GM11168 (cell line): Measurements from ENCODE around the gene TAF6.
"Not testable (repeated sequence)": the region's sequence is repeated elsewhere in the genome, so short reads cannot be mapped to it uniquely, and the experiment has no call there.

ENCODE experiments used
- in situ Hi-C: fragments of 300-500 bp; cut with MboI; formaldehyde crosslinking; loops from one replicate; pipeline ENCODE4 v1.12.0; 2022; ENCODE audit warnings: low sequenced_read_pairs; ENCODE audit not compliant: unreplicated experiment

The TAF6 gene

DNA sequence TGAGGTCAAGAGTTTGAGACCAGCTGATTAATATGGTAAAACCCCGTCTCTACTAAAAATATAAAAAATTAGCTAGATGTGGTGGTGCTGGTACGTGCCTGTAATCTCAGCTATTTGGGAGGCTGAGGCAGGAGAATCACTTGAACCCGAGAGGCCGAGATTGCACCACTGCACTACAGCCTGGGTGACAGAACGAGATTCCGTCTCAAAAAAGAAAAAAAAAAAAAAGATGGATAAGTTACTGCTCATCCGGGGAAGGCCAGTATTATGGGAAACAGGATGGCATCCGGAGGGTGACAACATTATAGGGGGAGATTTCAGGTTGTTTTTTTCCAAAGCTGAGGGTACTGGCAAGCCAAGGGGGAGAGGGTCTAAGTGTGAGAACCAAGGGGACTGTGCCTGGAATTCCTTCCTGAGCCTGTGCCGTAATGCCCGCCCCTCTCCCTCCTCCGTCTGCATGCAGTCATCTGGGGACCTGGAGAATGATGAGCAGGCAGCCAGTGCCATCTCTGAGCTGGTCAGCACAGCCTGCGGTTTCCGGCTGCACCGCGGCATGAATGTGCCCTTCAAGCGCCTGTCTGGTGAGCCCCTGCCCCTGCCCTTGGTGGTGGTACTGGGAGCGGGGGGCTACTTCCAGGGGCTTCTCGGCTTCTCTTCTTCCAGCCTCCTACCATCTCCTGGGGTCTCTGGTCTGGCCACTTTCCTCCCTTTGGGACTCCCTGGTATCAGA is 33.9 kb upstream of the TAF6 start:
- in situ Hi-C loops, result no loop called here

- in situ Hi-C loops, result no loop called here
Observed at GRCh38 chr7:100152404-100152803, 33.2 kb upstream of the TAF6 start.

DNA sequence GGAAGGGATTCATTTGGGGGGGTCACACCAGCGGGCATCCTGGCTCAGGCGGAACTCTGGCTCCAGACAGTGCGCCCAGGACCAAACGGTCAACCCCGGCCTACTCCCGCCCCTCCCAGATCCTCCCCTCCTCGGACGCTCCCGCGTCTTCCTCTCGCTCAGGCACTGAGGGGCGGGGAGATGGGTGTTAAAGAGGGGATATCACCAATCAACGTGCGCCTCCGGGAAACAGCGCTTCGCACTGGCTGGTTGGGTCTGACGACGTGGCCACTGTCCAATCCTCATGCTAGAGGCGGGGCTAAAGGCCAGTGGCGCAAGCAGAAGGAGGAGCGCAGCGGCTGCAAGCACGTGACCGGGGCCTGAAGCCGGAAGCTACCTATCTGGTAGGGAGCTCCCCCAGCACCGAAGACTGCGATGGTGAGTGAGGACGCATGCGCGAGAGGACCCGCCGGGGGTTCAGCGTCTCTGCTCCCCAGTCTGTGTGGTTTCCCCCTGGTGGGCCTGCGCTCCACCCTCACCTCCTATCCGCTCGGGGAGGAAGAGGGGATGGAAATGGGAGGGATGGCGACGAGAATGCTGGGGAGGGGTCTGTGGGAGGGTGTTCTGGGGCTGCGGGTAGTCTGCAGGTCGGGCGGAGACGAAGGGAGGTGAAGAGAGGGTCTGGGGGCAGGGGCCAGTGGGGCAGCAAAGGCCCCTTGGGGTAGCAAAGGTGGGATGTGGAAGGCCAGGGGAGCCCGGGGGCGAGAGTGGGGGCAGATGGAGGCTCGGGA is 29.6 kb upstream of the TAF6 start, which contains the start of gene LAMTOR4:
TSS of gene LAMTOR4 (plus strand) at position 360 of the 770 bp plus-strand sequence. CDS start at position 415, 55 bp downstream.
- in situ Hi-C loops, result no loop called here

- in situ Hi-C loops, result no loop called here
Observed at GRCh38 chr7:100148225-100148558, 29.0 kb upstream of the TAF6 start.

DNA sequence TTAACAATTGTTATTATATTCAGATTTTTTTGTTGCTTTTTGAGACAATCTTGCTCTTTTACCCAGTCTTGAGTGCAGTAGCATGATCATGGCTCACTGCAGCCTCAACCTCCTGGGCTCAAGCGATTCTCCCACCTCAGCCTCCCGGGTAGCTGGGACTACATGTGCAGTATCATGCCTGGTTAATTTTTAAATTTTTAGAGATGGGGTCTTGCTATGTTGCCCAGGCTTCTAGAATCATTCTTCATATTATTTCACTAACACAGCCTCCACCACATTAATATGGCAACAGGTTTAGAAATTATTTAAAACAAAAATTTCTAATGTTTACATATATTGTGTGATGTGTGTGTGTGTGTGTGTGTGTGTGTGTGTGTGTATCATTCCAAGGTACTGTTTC is 28.1 kb upstream of the TAF6 start:
- in situ Hi-C loops, result no loop called here

- in situ Hi-C loops, result not testable (repeated sequence)
Observed at GRCh38 chr7:100146350-100146749, 27.2 kb upstream of the TAF6 start.

DNA sequence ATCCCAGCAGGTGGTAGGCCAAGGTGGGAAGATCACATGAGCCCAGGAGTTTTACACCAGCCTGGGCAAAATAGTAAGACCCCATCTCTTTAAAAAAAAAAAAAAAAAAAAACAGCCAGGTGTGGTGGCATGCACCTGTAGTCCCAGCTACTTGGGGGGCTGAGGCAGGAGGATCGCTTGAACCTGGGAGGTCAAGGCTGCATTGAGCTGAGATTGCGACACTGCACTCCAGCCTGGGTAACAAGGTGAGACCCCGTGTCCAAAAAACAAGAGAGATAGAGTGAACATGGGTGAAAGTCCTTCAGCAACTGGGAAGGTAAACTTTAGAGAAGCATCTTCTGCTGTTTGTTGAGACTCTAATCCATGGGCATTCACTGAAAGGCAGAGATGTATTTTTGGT is 23.3 kb upstream of the TAF6 start:
- in situ Hi-C loops, result no loop called here

GRCh38 chr7:100141555-100141949 is 22.4 kb upstream of the TAF6 start:
- in situ Hi-C loops, result no loop called here

GRCh38 chr7:100137851-100138760 is 18.9 kb upstream of the TAF6 start:
- in situ Hi-C loops, result loop anchor here (10.0 kb wide), 1 partner anchor 77 kb away; the partner anchor contains the start of gene PVRIG

DNA sequence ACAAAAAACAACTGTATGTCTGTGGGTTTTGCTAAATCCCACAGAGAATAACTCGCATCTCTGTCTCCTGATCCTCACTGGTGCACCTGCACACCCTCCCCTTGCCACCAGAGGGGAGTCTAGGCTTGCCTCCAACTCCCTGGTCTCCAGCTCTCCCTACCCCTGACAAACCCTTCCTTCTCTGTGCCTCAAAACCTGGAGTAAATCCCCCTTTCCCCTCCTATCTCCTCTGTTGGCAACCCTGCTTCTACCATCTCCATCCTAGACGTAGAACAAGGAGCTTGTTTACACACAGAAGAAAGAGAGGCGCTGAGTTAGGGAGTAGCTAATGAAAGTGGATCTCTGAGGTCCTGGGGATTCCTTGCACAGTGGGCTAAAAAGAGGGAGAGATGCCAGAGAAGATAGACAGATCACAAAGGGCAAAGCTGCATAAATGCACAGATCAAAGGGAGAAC is 13.6 kb upstream of the TAF6 start:
- in situ Hi-C loops, result loop anchor here (10.0 kb wide), 1 partner anchor 82 kb away; the partner anchor contains the start of gene PVRIG

GRCh38 chr7:100132126-100132525 is 13.0 kb upstream of the TAF6 start:
- in situ Hi-C loops, result loop anchor here (10.0 kb wide), 1 partner anchor 83 kb away; the partner anchor contains the start of gene PVRIG

DNA sequence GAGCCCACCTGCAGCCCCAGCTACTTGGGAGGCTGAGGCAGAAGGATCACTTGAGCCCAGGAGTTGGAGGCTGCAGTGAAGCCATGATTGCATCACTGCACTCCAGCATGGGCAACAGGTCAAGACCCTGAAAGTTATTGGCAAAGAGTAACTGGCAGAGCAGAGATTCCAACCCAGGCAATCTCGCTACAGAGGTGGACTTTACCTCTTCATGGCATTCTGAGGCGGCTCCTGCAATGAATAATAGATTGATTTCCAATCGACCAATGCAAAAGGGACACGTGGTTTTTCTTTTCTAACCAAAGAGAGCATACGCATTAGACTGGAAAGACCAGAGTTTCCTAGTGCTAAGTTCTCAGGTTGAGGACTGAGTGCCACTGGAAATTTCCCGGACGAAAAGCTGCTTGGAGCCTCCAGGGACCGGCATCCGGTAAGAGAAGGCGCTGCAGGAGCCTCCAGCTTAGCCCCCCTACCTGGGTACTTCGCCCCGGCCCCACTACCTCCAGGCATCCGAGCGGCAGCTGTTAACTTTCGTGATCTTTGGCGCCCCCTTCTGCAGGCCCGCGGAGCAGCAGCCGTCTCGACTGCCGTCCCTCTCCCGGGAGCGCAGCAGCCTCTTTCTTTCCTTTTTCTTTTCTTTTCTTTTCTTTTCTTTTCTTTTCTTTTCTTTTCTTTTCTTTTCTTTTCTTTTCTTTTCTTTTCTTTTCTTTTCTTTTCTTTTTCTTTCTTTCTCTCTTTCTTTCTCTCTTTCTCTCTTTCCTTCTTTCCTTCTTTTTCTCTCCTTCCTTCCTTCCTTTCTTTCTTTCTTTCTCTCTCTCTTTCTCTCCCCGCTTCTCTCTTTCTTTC is 11.7 kb upstream of the TAF6 start:
- in situ Hi-C loops, result loop anchor here (10.0 kb wide), 1 partner anchor 84 kb away; the partner anchor contains the start of gene PVRIG

- in situ Hi-C loops, result loop anchor here (10.0 kb wide), 1 partner anchor 85 kb away; the partner anchor contains the start of gene PVRIG
Observed at GRCh38 chr7:100130220-100130607, 11.1 kb upstream of the TAF6 start.

GRCh38 chr7:100128637-100128963 is 9.4 kb upstream of the TAF6 start:
- in situ Hi-C loops, result no loop called here

DNA sequence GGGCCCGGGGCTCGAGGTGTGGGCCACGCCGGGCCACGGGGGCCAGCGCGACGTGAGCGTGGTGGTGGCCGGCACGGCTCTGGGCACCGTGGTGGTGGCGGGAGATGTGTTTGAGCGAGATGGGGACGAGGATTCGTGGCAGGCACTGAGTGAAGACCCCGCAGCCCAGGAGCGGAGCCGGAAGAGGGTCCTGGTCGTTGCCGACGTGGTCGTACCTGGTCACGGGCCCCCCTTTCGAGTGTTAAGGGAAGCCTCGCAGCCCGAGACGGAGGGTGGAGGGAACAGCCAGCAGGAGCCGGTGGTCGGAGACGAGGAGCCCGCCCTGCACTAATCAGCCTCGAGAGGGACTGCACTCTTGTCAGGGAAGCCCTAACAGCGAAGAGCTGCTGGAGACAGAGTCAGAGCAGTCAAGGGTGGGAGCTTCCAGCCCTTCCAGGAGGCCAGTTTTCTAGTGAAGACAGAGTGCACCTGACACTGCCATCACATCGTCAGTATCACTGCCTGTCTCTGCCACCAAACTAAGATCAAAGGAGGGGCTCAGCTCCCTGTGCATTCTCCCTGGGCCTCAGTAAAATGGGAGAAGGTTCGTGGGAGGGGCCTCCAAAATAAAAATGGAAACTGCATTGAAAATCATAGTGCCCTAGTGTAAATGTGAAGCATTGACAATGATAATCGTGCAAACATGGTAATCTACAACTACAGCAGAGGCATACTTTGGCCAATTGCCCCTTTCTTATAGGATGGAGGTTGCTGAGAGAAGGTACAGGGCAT is 8.9 kb upstream of the TAF6 start:
- in situ Hi-C loops, result no loop called here

DNA sequence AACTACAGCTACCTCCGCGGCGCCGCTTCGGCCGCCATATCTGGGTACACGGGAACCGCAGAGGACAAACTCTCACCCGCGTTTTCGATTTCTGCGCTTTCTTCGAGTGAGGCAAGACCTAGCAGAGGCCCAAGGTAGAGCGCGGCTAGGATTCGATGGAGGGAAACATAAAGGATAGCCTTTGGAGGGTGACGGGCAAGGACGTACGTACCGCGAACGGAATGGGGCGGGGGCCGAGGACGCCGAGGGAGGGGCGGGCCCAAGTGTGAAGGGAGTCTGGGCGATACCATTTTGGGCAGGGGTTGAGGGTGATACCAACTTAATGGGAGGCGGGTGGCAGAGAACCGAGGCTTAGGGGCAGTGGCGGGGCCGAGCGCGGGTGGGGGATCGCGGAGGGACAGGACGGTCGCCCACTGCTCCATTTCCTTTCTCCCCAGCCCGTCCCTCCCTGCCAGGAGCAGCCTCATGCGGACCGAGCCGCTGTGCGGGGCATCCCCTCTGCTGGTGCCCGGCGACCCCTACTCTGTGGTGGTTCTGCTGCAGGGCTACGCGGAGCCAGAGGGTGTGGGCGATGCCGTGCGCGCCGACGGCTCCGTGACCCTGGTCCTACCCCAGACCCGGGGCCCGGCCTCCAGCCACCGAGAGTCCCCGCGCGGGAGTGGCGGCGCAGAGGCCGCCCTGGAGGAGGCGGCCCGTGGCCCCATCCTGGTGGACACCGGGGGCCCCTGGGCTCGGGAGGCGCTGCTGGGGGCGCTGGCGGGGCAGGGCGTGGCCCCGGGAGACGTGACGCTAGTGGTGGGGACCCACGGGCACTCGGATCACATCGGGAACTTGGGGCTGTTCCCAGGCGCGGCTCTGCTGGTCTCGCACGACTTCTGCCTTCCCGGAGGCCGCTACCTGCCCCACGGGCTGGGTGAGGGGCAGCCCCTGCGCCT is 8.0 kb upstream of the TAF6 start, which contains the start of gene MBLAC1:
TSS of gene MBLAC1 (plus strand) at position 37 of the 935 bp plus-strand sequence. CDS start at position 466, 429 bp downstream.
- in situ Hi-C loops, result no loop called here

GRCh38 chr7:100126239-100126930 is 7.2 kb upstream of the TAF6 start:
- in situ Hi-C loops, result no loop called here
